PC-3 (cell line): Measurements from ENCODE around the gene HAND2. TPM values are rescaled to one million over a fixed set of nuclear protein-coding genes. Genes with fewer than 3 reads are reported as not detected.

Experiments used
- ATAC-seq: fragments of 200-7000 bp; cut with Tn5 transposase; 2 replicates; pipeline ENCODE4 v1.9.1; 2020; ENCODE audit warnings: mild to moderate bottlenecking, moderate library complexity
- BruUV-seq: library from RNA; stranded (reverse); fragments of 400-500 nt; replicated peaks from 2 replicates; lab custom pipeline; 2021; lab: Mats Ljungman, UMichigan
- CTCF ChIA-PET: fragments of 300-600 bp; sonication (Branson Sonifier 250); formaldehyde crosslinking; loops from one replicate; lab custom pipeline; 2022; ENCODE audit warnings: antibody characterized with exemption; lab: Charles Lee
- POLR2A ChIA-PET: fragments of 300-600 bp; sonication (Branson Sonifier 250); formaldehyde crosslinking; loops from one replicate; lab custom pipeline; 2022; ENCODE audit warnings: antibody characterized with exemption; ENCODE audit not compliant: unreplicated experiment; lab: Charles Lee
- DNase-seq: peaks from one replicate; pipeline ENCODE4 v3.0.0-alpha.2; 2015
- H2AFZ ChIP-seq: fragments of 300-600 bp; sonication (generic); 2 replicates; pipeline ENCODE4 v1.6.0; 2016; ENCODE audit warnings: antibody characterized with exemption, low read length
- H3F3A ChIP-seq: fragments of 300-600 bp; sonication (generic); one replicate; pipeline ENCODE4 v1.6.0; 2017; ENCODE audit warnings: antibody characterized with exemption, low read length, control low read depth, mild to moderate bottlenecking; ENCODE audit not compliant: unreplicated experiment
- H3K27ac ChIP-seq: fragments of 300-600 bp; sonication (generic); 2 replicates; pipeline ENCODE4 v1.5.1; 2016; ENCODE audit warnings: mild to moderate bottlenecking, low read length
- H3K27me3 ChIP-seq: fragments of 300-600 bp; sonication (generic); 2 replicates; pipeline ENCODE4 v1.6.1; 2016; ENCODE audit warnings: low read length, mixed read lengths
- H3K36me3 ChIP-seq: fragments of 300-600 bp; sonication (generic); 2 replicates; pipeline ENCODE4 v1.6.1; 2016; ENCODE audit warnings: low read depth, mixed run types, low read length, mixed read lengths
- H3K4me1 ChIP-seq: fragments of 300-600 bp; sonication (generic); 2 replicates; pipeline ENCODE4 v1.5.1; 2016; ENCODE audit warnings: low read length; ENCODE audit not compliant: insufficient read depth
- H3K4me2 ChIP-seq: fragments of 300-600 bp; sonication (generic); 2 replicates; pipeline ENCODE4 v1.6.0; 2016; ENCODE audit warnings: low read length
- H3K4me3 ChIP-seq: fragments of 300-600 bp; sonication (generic); 2 replicates; pipeline ENCODE4 v1.5.1; 2016; ENCODE audit warnings: mild to moderate bottlenecking, low read length, mixed read lengths
- H3K79me2 ChIP-seq: fragments of 300-600 bp; sonication (generic); 2 replicates; pipeline ENCODE4 v1.6.1; 2017; ENCODE audit warnings: low read length, mixed read lengths
- H3K9ac ChIP-seq: fragments of 300-600 bp; sonication (generic); 2 replicates; pipeline ENCODE4 v1.6.0; 2016; ENCODE audit warnings: mild to moderate bottlenecking, low read length
- H3K9me2 ChIP-seq: fragments of 300-600 bp; sonication (generic); replicated peaks from 2 replicates; pipeline ENCODE4 v1.6.1; 2016; ENCODE audit warnings: mixed run types, low read length, mixed read lengths
- H3K9me3 ChIP-seq: fragments of 300-600 bp; sonication (generic); 2 replicates; pipeline ENCODE4 v1.6.1; 2016; ENCODE audit warnings: low read length, mixed read lengths
- H4K20me1 ChIP-seq: fragments of 300-600 bp; sonication (generic); 2 replicates; pipeline ENCODE4 v1.6.1; 2016; ENCODE audit warnings: low read length, mixed read lengths
- CTCF ChIP-seq: fragments of 300-600 bp; sonication (generic); conservative IDR thresholded peaks from 2 replicates; pipeline ENCODE4 v1.5.1; 2017; ENCODE audit warnings: antibody characterized with exemption, low read depth, mild to moderate bottlenecking, low read length
- EZH2 ChIP-seq: fragments of 300-600 bp; sonication (generic); IDR thresholded peaks from one replicate; pipeline ENCODE4 v1.6.1; 2017; ENCODE audit warnings: antibody characterized with exemption, mild to moderate bottlenecking, low read length; ENCODE audit not compliant: unreplicated experiment
- EZH2phosphoT487 ChIP-seq: fragments of 300-600 bp; sonication (generic); IDR thresholded peaks from 2 replicates; pipeline ENCODE4 v1.6.1; 2018; ENCODE audit warnings: mild to moderate bottlenecking, antibody characterized with exemption, low read length, borderline replicate concordance
- intact Hi-C: fragments of 100-400 bp; cut with micrococcal nuclease; formaldehyde crosslinking; loops from 2 replicates; pipeline ENCODE4 v1.9.0; 2023
- total RNA-seq: library from RNA; depleted of rRNA; stranded (reverse); fragments of >200 nt; gene quantifications from 2 replicates; pipeline ENCODE4 v1.2.3, GENCODE V29; 2014

Gene HAND2
- total RNA-seq, 1 experiment from 2014 or later: not detected

- no TSS peak for BruUV-seq
- Histone ChIP-seq H2AFZ (no peak overlapping the region), H3K36me3 (no peaks in the 10 kb centered on the region), H3K27me3 (no peaks in the 10 kb centered on the region), H3K4me2 (no peak overlapping the region), H3K79me2 (no peaks in the 10 kb centered on the region), H3K9me3 (no peaks in the 10 kb centered on the region), H3F3A (no peaks in the 10 kb centered on the region), H3K9ac (no peak overlapping the region), H3K4me3 (no peak overlapping the region), H3K27ac (no peak overlapping the region), H3K4me1 (peaks cover 8% of the 10 kb centered on the region), H4K20me1 (no peaks in the 10 kb centered on the region), H3K9me2 (no peaks in the 10 kb centered on the region)
- intact Hi-C loops: no loop called here
- ChIA-PET CTCF (no interaction called here), POLR2A (no interaction called here)
- no peak for DNase-seq
- ATAC-seq: no peak
- TF ChIP-seq EZH2 (no peak), CTCF (no peak), EZH2phosphoT487 (no peak)
Observed at GRCh38 chr4:173486714-173487392, 43.2 kb downstream of the HAND2 start.

GRCh38 chr4:173485164-173485563 is 44.9 kb downstream of the HAND2 start:
- H3K36me3 ChIP-seq: no peaks in the 10 kb centered on the region
- no peaks in the 10 kb centered on the region for H3K4me1 ChIP-seq
- no peak overlapping the region for H2AFZ ChIP-seq
- TF ChIP-seq CTCF: no peak
- TF ChIP-seq EZH2phosphoT487: no peak
- no peak for TF ChIP-seq EZH2
- no peak overlapping the region for H3K27ac ChIP-seq
- DNase-seq: no peak
- H4K20me1 ChIP-seq: no peaks in the 10 kb centered on the region
- no peak overlapping the region for H3K4me3 ChIP-seq
- H3K9ac ChIP-seq: no peak overlapping the region
- no peak overlapping the region for H3K4me2 ChIP-seq
- H3K27me3 ChIP-seq: no peaks in the 10 kb centered on the region
- CTCF ChIA-PET: no interaction called here
- H3K9me2 ChIP-seq: no peaks in the 10 kb centered on the region
- POLR2A ChIA-PET: no interaction called here
- BruUV-seq: no TSS peak
- H3K9me3 ChIP-seq: no peaks in the 10 kb centered on the region
- no peaks in the 10 kb centered on the region for H3K79me2 ChIP-seq
- intact Hi-C loops: no loop called here
- ATAC-seq: no peak
- no peaks in the 10 kb centered on the region for H3F3A ChIP-seq

GRCh38 chr4:173482330-173482931 is 47.6 kb downstream of the HAND2 start:
- Histone ChIP-seq H3K9me2 (no peaks in the 10 kb centered on the region), H2AFZ (no peak overlapping the region), H3K9ac (no peak overlapping the region), H3K4me2 (no peak overlapping the region), H3K79me2 (no peaks in the 10 kb centered on the region), H3K27me3 (no peaks in the 10 kb centered on the region), H3F3A (no peaks in the 10 kb centered on the region), H3K36me3 (no peaks in the 10 kb centered on the region), H3K4me1 (no peaks in the 10 kb centered on the region), H3K9me3 (no peaks in the 10 kb centered on the region), H3K27ac (no peak overlapping the region), H4K20me1 (no peaks in the 10 kb centered on the region), H3K4me3 (no peak overlapping the region)
- intact Hi-C loops: no loop called here
- CTCF ChIA-PET: no interaction called here
- POLR2A ChIA-PET: no interaction called here
- TF ChIP-seq EZH2phosphoT487 (no peak), EZH2 (no peak), CTCF (no peak)
- ATAC-seq: no peak
- BruUV-seq: no TSS peak
- DNase-seq: no peak
